Left lobe of liver (tissue), 2 donors: ENCODE data around the gene KRTAP25-1. TPM values are rescaled to one million over a fixed set of nuclear protein-coding genes. Genes with fewer than 3 reads are reported as not detected.

Experiments
- ATAC-seq: fragments of 200-7000 bp; cut with Tn5 transposase; one replicate; pipeline ENCODE4 v1.9.1; 2020; ENCODE audit warnings: mild to moderate bottlenecking, moderate library complexity
- DNase-seq: peaks from one replicate; pipeline ENCODE4 v3.0.0-alpha.2; 2020; ENCODE audit warnings: low spot score
- total RNA-seq: library from RNA; stranded (reverse); gene quantifications from one replicate; pipeline ENCODE4 v1.2.1, GENCODE V29; 2021
- donor health status: DM: no; HTN: no; CAD: no; lungs with moderate emphysema.
- donor health status: DM: no; HTN: yes; CAD: no.

KRTAP25-1 gene, protein sequence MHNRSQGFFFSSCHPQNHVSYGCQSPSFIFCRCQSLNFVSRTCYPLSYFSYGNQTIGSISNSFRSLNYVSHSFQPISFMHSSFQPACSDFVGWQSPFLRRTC
- total RNA-seq = not detected

- DNase-seq (no peak), ATAC-seq (no peak)
Observed at GRCh38 chr21:30289215-30289614, at the start of gene KRTAP25-1. TSS of gene KRTAP25-1 (minus strand) at chr21:30289514. CDS start at chr21:30289490, 24 bp downstream.

DNA sequence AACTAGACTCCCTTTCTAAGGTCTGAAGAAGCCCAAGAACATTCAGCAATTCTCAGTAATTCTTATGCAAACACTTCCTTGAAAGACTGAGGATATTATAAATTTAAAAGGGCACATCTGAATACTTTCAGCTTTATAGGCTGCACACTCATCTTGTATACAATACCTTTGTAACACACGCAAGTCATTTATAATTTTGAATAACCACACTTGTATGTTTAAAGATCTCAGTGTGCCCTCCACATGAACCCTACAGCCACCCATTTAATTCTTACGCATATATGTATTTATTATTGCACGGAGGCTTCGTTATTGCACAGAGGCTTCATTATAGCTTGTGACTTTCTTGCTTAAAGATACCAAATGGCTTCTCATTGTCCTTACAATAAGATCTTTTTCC lies 49.4 kb upstream of the KRTAP25-1 start:
- DNase-seq = no peak
- no peak for ATAC-seq

DNA sequence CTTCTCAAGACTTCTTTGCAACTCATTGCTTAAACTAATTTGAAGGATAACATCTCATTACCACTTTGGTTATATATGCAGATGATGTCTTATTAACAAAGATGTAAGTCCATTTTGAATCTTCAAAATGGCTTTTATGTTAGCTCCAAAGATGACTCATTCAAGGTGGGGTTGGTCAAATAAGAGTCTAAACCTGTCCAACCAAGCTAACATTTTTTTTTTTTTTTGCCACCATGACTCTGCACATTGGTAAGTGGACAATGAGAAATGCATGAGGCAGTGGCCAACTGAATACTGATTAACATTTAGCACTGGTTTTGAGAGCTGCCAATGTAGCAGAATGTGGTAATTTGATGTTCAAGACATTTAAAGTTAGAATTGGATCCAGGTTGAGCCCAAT lies 48.5 kb upstream of the KRTAP25-1 start:
- ATAC-seq (no peak), DNase-seq (no peak)

GRCh38 chr21:30337276-30337744 lies 48.0 kb upstream of the KRTAP25-1 start, which contains the start of gene KRTAP27-1:
TSS of gene KRTAP27-1 (minus strand) at chr21:30337694. CDS start at chr21:30337668, 26 bp downstream.
- no peak for ATAC-seq
- DNase-seq = no peak

- no peak for ATAC-seq
Observed at GRCh38 chr21:30336596-30336995, 47.3 kb upstream of the KRTAP25-1 start.

GRCh38 chr21:30333736-30334135 lies 44.4 kb upstream of the KRTAP25-1 start:
- DNase-seq = no peak
- ATAC-seq = no peak

More at GRCh38 chr21:30336596-30336995, 47.3 kb upstream of the KRTAP25-1 start:
- DNase-seq = no peak

GRCh38 chr21:30332681-30333080 lies 43.4 kb upstream of the KRTAP25-1 start:
- DNase-seq = no peak
- ATAC-seq = no peak

DNA sequence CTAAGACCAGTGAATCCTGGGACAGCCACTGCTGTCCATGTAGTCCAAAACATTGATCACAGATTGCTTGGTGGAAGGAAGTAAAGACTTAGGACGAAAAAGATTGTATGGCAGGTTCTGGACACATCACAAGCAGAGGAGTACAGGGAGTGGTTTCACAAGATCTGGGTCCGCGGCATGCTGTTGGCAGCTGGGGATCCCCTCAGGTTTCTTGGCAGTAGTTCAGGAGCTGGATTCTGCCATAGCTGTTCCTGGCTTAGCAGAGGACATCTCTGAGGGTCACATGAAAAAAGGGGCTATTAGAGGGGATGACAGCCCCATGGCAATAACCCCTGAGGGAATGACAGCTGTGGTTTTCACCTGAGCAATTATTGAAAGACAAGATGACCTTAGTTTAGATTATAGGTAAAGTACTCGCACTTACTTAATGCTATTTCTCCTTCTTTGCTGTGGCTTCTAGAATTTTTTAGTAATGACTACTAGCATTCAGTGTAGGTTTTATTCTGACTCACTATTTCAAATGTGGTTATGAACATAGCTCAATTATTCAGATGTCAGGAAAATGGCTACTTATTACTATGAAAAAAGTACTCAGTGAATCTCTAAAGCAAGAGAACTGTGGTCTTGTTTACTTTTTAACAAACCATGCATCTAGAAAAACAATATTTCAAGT lies 40.0 kb upstream of the KRTAP25-1 start:
- no peak for DNase-seq
- ATAC-seq = no peak

DNA sequence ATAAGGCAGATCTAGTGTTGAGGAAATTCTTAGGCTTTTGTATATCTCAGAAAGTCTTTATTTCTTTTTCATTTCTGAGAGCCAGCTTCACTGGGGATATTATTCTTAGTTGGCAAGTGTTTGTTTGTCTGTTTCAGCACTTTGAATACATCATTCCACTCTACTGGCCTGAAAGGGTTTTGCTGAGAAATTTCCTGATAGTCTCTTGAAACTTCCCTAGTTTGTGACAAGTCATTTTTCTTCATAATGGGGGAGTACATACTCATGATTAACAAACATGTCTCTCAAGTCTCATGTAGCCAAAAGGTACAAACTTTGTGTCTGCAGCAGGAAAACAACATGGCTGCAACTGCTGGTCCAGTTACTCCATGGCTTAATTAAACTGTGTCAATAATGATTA lies 37.1 kb upstream of the KRTAP25-1 start:
- no peak for ATAC-seq
- no peak for DNase-seq

GRCh38 chr21:30320215-30320614 lies 30.9 kb upstream of the KRTAP25-1 start, which contains the start of gene KRTAP26-1:
TSS of gene KRTAP26-1 (minus strand) at chr21:30320315. CDS start at chr21:30320035, 280 bp downstream.
- no peak for DNase-seq

DNA sequence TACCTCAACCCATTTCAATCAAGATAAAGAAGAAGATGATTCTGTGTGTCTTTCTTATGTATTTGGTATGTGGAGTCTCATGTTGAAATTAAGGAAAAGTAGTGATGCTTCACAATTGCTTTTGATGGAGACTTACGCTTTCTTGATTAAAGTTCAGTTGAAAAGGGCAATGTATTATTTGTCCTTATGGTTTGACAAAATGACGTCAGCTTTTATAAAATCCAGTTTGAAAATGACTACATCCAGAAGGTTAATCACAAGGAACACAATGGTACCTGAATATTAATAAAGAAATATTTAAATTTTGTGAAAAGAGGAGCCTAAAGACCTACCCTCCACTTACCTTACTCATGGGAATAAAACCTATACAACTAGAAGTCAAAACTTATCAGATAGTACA lies 26.4 kb upstream of the KRTAP25-1 start:
- no peak for DNase-seq
- no peak for ATAC-seq

More at GRCh38 chr21:30320215-30320614, 30.9 kb upstream of the KRTAP25-1 start, which contains the start of gene KRTAP26-1:
- ATAC-seq = no peak

DNA sequence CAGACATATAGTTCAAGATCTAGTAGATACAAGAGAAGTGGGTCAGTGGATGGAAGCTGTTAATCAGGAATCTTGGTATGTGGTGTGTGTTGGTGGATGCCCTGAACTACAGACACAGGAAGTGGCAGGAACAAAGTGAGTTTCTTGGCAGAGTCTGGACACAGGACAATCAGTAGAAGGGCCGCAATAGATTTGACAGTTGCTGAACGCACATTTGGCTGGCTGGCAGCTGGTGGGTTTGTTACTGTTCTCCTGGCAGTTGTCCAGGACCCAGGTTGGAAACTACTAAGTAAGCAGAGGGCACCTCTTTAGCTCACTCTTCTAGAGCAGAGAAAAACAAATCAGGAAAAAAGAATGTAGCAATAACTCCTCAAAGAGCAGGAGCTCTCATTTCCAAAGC lies 17.6 kb upstream of the KRTAP25-1 start:
- DNase-seq (no peak), ATAC-seq (no peak)

- ATAC-seq (no peak), DNase-seq (no peak)
Observed at GRCh38 chr21:30305136-30305535, 15.8 kb upstream of the KRTAP25-1 start.

DNA sequence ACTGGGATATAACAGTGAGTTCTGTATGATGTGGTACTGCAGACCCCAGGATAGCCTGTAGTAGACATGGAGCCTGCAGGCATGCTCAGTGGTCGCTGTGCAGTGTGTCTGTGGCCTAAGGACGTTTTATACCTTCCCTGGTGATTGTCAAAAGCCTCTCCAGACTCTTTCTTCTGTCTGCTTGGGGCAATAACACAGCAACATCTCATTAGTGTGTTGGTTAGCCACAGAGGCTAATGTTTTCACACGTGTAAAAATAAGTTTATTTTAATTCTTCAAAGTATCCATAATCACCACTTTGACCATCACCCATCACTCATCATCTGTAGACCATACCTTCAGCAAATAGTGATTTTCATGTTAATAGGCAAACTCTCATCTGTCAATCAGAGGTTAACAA lies 6.5 kb downstream of the KRTAP25-1 start, which contains the start of gene KRTAP24-1:
TSS of gene KRTAP24-1 (minus strand) at position 101 of the 400 bp plus-strand sequence. CDS start at position 83, 18 bp downstream.
- ATAC-seq = no peak
- DNase-seq = no peak

DNA sequence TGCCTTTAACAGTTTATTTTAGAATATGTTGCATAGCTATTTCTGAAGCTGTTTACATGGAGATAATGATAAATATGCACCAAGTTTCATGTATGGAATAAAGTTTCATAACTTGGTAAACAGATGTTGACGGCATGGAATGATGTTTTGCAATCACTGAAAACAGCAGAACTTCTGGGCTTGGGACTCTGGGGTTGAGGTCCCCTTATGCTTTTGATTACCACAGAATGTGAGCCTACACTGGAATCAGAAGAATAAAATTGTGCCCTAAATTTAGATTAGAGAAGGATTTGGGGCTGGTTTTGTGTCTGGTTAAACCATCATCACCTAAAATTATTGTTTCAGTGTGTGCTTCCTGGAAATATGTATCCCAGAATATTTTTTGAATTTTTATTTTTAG lies 17.7 kb downstream of the KRTAP25-1 start:
- DNase-seq = no peak
- ATAC-seq = no peak

DNA sequence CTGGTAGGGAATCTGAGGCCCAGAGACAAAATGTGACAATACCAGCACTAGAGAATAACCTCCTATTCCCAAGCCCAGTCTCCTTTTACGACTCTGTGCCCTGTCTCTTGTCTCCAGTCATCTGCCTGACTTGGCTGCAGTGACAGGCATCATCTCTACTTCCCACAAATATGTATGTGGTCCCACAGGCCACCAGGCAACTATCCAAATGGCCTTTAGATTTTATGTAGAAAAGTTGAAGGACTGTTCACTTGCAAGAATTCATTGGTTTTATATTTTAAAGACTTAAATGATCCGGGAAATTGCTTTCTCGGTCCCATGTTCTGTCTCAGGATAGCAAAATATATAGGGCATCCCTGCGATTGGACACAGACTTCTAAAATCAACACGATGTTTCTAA lies 18.2 kb downstream of the KRTAP25-1 start:
- ATAC-seq = no peak

GRCh38 chr21:30269803-30270530 lies 19.3 kb downstream of the KRTAP25-1 start:
- ATAC-seq (no peak), DNase-seq (no peak)

More for the DNA sequence above, 18.2 kb downstream of the KRTAP25-1 start:
- no peak for DNase-seq

DNA sequence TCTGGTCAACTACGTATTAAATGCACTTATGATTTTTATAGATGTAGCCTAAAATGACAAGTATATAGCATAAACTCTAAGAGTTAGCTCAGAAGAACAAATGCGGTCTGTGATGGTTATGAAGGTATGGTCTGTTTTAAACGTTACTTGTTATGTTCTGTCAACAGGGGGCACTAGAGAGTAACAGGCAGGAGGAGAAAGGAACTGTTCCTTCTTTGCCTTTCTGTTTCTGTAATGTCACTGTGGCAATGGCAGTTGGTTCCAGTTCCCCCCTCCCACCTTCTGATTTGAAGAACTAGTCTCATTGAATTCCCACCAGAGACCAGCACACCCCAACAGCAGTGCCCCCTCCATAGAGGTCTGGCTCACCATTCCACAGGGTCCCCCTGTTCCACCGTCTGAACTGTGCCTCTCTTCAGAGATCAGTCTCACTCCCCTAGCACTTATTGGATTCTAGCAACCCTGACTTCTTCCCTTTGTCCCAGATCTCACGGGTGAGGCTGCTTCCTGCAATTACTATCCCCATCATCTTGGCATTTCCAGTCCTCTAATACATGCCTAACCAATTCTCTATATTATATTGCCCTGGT lies 20.6 kb downstream of the KRTAP25-1 start:
- no peak for ATAC-seq

DNA sequence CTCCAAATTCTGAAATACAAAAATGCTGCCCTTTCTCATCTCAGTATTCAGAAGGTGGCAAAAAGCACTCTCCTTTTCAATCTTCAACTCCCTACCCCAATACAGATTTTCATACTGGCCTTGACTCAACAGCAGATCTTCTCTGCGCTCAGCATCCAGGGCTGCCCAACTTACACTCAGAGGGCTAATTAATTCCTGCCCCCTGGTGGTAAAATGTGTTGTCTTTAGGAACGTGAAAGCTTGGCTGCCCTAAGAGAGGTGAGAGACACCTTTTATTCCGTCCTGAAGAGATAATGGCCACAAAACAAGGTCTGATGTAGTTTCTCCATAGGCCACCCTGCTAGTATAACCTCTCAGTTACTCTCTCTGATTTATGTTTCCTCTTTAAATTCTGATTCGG lies 31.5 kb downstream of the KRTAP25-1 start:
- DNase-seq = no peak

More for the DNA sequence above, 20.6 kb downstream of the KRTAP25-1 start:
- DNase-seq = no peak

GRCh38 chr21:30256100-30256499 lies 33.2 kb downstream of the KRTAP25-1 start:
- no peak for ATAC-seq
- no peak for DNase-seq

More for the DNA sequence above, 31.5 kb downstream of the KRTAP25-1 start:
- no peak for ATAC-seq

GRCh38 chr21:30255679-30256078 lies 33.6 kb downstream of the KRTAP25-1 start:
- ATAC-seq (no peak), DNase-seq (no peak)
